Caco-2 (cell line): ENCODE data around the gene VAT1L. TPM values are rescaled to one million over a fixed set of nuclear protein-coding genes. Genes with fewer than 3 reads are reported as not detected.
"Not testable (repeated sequence)": the region's sequence is repeated elsewhere in the genome, so short reads cannot be mapped to it uniquely, and the experiment has no call there.

Experiments
- BruUV-seq: library from RNA; stranded (reverse); fragments of 400-500 nt; replicated peaks from 2 replicates; lab custom pipeline; 2021; lab: Mats Ljungman, UMichigan
- CTCF ChIA-PET: fragments of 300-600 bp; sonication (Branson Sonifier 250); formaldehyde crosslinking; loops from one replicate; lab custom pipeline; 2022; ENCODE audit warnings: antibody characterized with exemption; lab: Charles Lee
- POLR2A ChIA-PET: fragments of 300-600 bp; sonication (Branson Sonifier 250); formaldehyde crosslinking; loops from one replicate; lab custom pipeline; 2022; ENCODE audit warnings: antibody characterized with exemption; lab: Charles Lee
- DNase-seq, 2 experiments: peaks; one replicate each; pipeline versions ENCODE4 v3.0.0 to v3.0.0-alpha.2; 2020 to 2022
- H3K27me3 ChIP-seq: replicated peaks from 2 replicates; pipeline ENCODE4 v1.6.0; 2011; ENCODE audit warnings: low read length; ENCODE audit not compliant: control insufficient read depth, insufficient read depth
- H3K36me3 ChIP-seq: 2 replicates; pipeline ENCODE4 v1.5.1; 2011; ENCODE audit warnings: low read length; ENCODE audit not compliant: control insufficient read depth, insufficient read depth
- H3K4me1 ChIP-seq: fragments of 250-450 bp; sonication (Bioruptor Pico); 2 replicates; pipeline ENCODE4 v1.5.1; 2020; ENCODE audit warnings: mild to moderate bottlenecking
- H3K4me3 ChIP-seq: 2 replicates; pipeline ENCODE4 v1.5.1; 2011; ENCODE audit warnings: low read depth, mild to moderate bottlenecking, control low read depth, low read length
- H3K9me3 ChIP-seq: fragments of 250-450 bp; sonication (Bioruptor Pico); 2 replicates; pipeline ENCODE4 v1.5.1; 2020; ENCODE audit warnings: mild to moderate bottlenecking, moderate library complexity
- H3K27ac Mint-ChIP-seq: one replicate; pipeline ENCODE4 v1.8.0; 2022; ENCODE audit warnings: mixed read lengths; ENCODE audit not compliant: unreplicated experiment
- H3K27me3 Mint-ChIP-seq: one replicate; pipeline ENCODE4 v1.8.0; 2022; ENCODE audit warnings: mixed read lengths; ENCODE audit not compliant: insufficient read depth, unreplicated experiment
- H3K36me3 Mint-ChIP-seq: one replicate; pipeline ENCODE4 v1.8.0; 2022; ENCODE audit warnings: mild to moderate bottlenecking, mixed read lengths; ENCODE audit not compliant: insufficient read depth, unreplicated experiment
- H3K4me1 Mint-ChIP-seq: one replicate; pipeline ENCODE4 v1.8.0; 2022; ENCODE audit warnings: low read depth, mixed read lengths; ENCODE audit not compliant: unreplicated experiment
- H3K4me3 Mint-ChIP-seq: one replicate; pipeline ENCODE4 v1.8.0; 2022; ENCODE audit warnings: mild to moderate bottlenecking, moderate library complexity, mixed read lengths; ENCODE audit not compliant: unreplicated experiment
- H3K9me3 Mint-ChIP-seq: one replicate; pipeline ENCODE4 v1.8.0; 2022; ENCODE audit warnings: mixed read lengths; ENCODE audit not compliant: unreplicated experiment
- CTCF ChIP-seq, 2 experiments: fragments of 200-600 bp in 1 of 2; IDR thresholded peaks; 1 replicate in 1 of 2; 2 replicates in 1 of 2; pipeline versions ENCODE4 v1.5.1 to v1.8.0; 2011 to 2022; ENCODE audit warnings: antibody characterized with exemption in 1 of 2, control low read depth in 1 of 2, inconsistent platforms in 1 of 2, low read depth in 1 of 2, low read length in 1 of 2, mild to moderate bottlenecking in 1 of 2, moderate library complexity in 1 of 2; ENCODE audit not compliant: insufficient read depth in 1 of 2, severe bottlenecking in 1 of 2, unreplicated experiment in 1 of 2
- intact Hi-C: fragments of 100-400 bp; cut with micrococcal nuclease; formaldehyde crosslinking; loops from one replicate; pipeline ENCODE4 v1.10.0; 2022; ENCODE audit not compliant: unreplicated experiment
- total RNA-seq: library from RNA; stranded (reverse); gene quantifications from 2 replicates; pipeline ENCODE4 v1.2.3, GENCODE V29; 2022

The VAT1L gene
- total RNA-seq, 1 experiment from 2014 or later: not detected

DNA sequence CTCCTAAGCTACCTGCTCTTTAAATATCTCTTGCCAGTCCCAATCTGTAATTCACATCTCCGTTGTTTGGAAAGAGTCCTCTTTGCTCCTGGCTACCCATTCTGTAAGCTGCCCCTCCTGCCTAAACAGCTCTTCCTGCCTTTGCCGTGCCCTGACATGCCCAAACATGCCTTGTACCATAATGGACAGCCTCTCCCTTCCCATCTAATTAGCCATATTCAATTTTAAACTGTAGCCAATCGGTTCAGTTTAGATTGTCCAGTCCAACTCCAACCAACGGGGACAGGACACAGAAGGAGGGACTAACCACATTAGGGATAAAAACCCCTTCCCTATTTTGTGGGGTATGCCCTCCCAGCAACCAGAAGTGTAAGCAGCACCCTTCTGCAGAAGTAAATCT lies 203.3 kb downstream of the VAT1L start:
- no peaks in the 10 kb centered on the region for H3K36me3 Mint-ChIP-seq
- ChIA-PET CTCF (interaction anchor here (1.3 kb wide), 1 partner anchor 11 kb away, joined by 3 read pairs; no protein-coding TSS in a partner anchor), POLR2A (no interaction called here)
- no peaks in the 10 kb centered on the region for H3K4me1 Mint-ChIP-seq
- no peaks in the 10 kb centered on the region for H3K4me1 ChIP-seq
- no peak overlapping the region for H3K27ac Mint-ChIP-seq
- no peaks in the 10 kb centered on the region for H3K27me3 ChIP-seq
- H3K9me3 ChIP-seq: peaks cover 4% of the 10 kb centered on the region; the same call in 1 of the 2 replicates
- no peak for TF ChIP-seq CTCF (IDR thresholded peaks at IDR 0.05; ENCODE audit: insufficient read depth in 1 of 2, low read depth in 1 of 2, low read length in 1 of 2, severe bottlenecking in 1 of 2, unreplicated experiment in 1 of 2)
- DNase-seq: no peak
- H3K27me3 Mint-ChIP-seq: peaks cover 8% of the 10 kb centered on the region
- BruUV-seq: no TSS peak
- no peak overlapping the region for H3K4me3 Mint-ChIP-seq
- H3K36me3 ChIP-seq: no peaks in the 10 kb centered on the region
- peaks cover 28% of the 10 kb centered on the region for H3K9me3 Mint-ChIP-seq
- intact Hi-C loops: no loop called here
- no peak overlapping the region for H3K4me3 ChIP-seq

- not testable (repeated sequence) for H3K36me3 Mint-ChIP-seq, H3K27me3 Mint-ChIP-seq, H3K27ac Mint-ChIP-seq
Measured at GRCh38 chr16:77992381-77992780, 204.0 kb downstream of the VAT1L start.

DNA sequence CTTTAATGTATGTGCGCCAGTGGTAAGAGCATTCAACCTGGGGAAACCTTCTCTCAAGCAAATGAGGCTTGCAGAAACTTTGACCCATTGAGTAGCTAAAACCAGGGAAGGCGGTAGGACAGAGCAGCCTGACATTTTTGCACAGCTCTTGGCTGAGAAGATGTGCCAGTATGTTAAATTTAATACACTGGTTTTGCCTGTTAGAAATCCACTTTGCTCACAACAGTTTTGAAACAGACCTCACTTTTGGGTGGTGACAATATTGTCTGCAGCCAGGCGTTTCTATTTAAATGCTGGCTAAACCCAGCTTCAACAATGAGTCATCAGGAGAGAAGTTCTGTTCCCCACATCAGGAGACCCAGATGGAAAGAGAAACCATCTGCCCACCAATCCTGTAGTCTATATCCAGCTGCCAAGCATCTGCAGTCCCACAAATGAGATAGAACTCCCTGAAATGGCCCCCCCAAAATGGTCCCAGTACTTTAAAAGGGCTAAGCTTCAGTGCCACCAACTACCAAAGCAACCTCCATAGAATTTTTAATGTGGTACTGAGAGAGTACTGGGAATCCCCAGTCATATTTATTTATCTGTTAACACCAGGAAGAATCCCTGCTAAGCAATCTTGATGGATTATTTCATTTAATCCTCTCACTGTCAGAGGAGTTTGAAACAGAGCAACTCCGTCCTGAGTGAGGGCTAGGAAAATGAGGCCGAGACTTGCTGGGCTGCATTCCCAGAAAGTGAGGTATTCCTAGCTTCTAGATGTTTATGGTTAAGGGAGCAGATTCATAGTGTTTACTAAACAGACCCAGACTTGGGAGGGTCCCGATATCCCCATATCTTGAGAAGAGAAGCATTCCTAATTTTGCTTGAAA lies 205.0 kb downstream of the VAT1L start:
- no peaks in the 10 kb centered on the region for H3K4me1 ChIP-seq
- Mint-ChIP-seq H3K27me3 (peaks cover 8% of the 10 kb centered on the region), H3K27ac (no peak overlapping the region), H3K4me3 (no peak overlapping the region), H3K4me1 (no peaks in the 10 kb centered on the region), H3K9me3 (peaks cover 28% of the 10 kb centered on the region), H3K36me3 (no peaks in the 10 kb centered on the region)
- ChIA-PET POLR2A (no interaction called here), CTCF (no interaction called here)
- intact Hi-C loops: no loop called here
- TF ChIP-seq CTCF (IDR thresholded peaks at IDR 0.05; ENCODE audit: insufficient read depth in 1 of 2, low read depth in 1 of 2, low read length in 1 of 2, severe bottlenecking in 1 of 2, unreplicated experiment in 1 of 2): no peak
- H3K27me3 ChIP-seq: no peaks in the 10 kb centered on the region
- H3K9me3 ChIP-seq: peaks cover 8% of the 10 kb centered on the region; the same call in 1 of the 2 replicates
- H3K4me3 ChIP-seq: no peak overlapping the region
- no peaks in the 10 kb centered on the region for H3K36me3 ChIP-seq
- no peak for DNase-seq
- no TSS peak for BruUV-seq

More at GRCh38 chr16:77992381-77992780, 204.0 kb downstream of the VAT1L start:
- H3K4me3 Mint-ChIP-seq, CTCF ChIA-PET, DNase-seq, H3K4me1 Mint-ChIP-seq, H3K9me3 ChIP-seq, POLR2A ChIA-PET, BruUV-seq, H3K36me3 ChIP-seq, intact Hi-C loops, H3K4me3 ChIP-seq, H3K27me3 ChIP-seq, H3K4me1 ChIP-seq: not testable (repeated sequence)
- peaks cover 28% of the 10 kb centered on the region for H3K9me3 Mint-ChIP-seq
